ENCODE measurements around the gene ARID5B.

Gene ARID5B

GRCh38 chr10:62085821-62086220 is 184.3 kb downstream of the ARID5B start:
- FAIRE-seq (no peak), DNase-seq (ENCODE audit: insufficient read length, low spot score) (no peak)

- no peak for FAIRE-seq
- no peak for DNase-seq (ENCODE audit: insufficient read length, low spot score)
Observed at GRCh38 chr10:62087329-62087728, 185.8 kb downstream of the ARID5B start.

- no peak for FAIRE-seq
- DNase-seq (ENCODE audit: insufficient read length, low spot score), result no peak
Observed at GRCh38 chr10:62088786-62089185, 187.3 kb downstream of the ARID5B start.

- FAIRE-seq, result no peak
Observed at GRCh38 chr10:62092301-62093030, 191.0 kb downstream of the ARID5B start.

GRCh38 chr10:62093863-62094291 is 192.4 kb downstream of the ARID5B start:
- peak; percentile 64 for DNase-seq (ENCODE audit: insufficient read length, low spot score)
- no peak for FAIRE-seq

More at GRCh38 chr10:62092301-62093030, 191.0 kb downstream of the ARID5B start:
- no peak for DNase-seq (ENCODE audit: insufficient read length, low spot score)

- DNase-seq (ENCODE audit: insufficient read length, low spot score) (no peak), FAIRE-seq (no peak)
Observed at GRCh38 chr10:62095181-62096122, 194.0 kb downstream of the ARID5B start.

GRCh38 chr10:62096256-62096933 is 194.9 kb downstream of the ARID5B start:
- no peak for FAIRE-seq
- DNase-seq (ENCODE audit: insufficient read length, low spot score), result no peak

GRCh38 chr10:62098278-62099121 is 197.0 kb downstream of the ARID5B start:
- no peak for DNase-seq (ENCODE audit: insufficient read length, low spot score)
- FAIRE-seq, result no peak

GRCh38 chr10:62099299-62099698 is 197.8 kb downstream of the ARID5B start:
- no peak for FAIRE-seq
- no peak for DNase-seq (ENCODE audit: insufficient read length, low spot score)

- no peak for FAIRE-seq
- DNase-seq (ENCODE audit: insufficient read length, low spot score), result no peak
Observed at GRCh38 chr10:62103857-62104256, 202.4 kb downstream of the ARID5B start.

- DNase-seq (ENCODE audit: insufficient read length, low spot score) (no peak), FAIRE-seq (no peak)
Observed at GRCh38 chr10:62106929-62107519, 205.5 kb downstream of the ARID5B start.

GRCh38 chr10:62108759-62109586 is 207.5 kb downstream of the ARID5B start:
- no peak for FAIRE-seq
- DNase-seq (ENCODE audit: insufficient read length, low spot score), result no peak

- FAIRE-seq (no peak), DNase-seq (ENCODE audit: insufficient read length, low spot score) (no peak)
Observed at GRCh38 chr10:62109587-62110293, 208.2 kb downstream of the ARID5B start.

GRCh38 chr10:62112300-62112699 is 210.8 kb downstream of the ARID5B start:
- FAIRE-seq, result no peak
- DNase-seq (ENCODE audit: insufficient read length, low spot score), result no peak

GRCh38 chr10:62112963-62113362 is 211.5 kb downstream of the ARID5B start:
- FAIRE-seq (no peak), DNase-seq (ENCODE audit: insufficient read length, low spot score) (no peak)

- FAIRE-seq (no peak), DNase-seq (ENCODE audit: insufficient read length, low spot score) (no peak)
Observed at GRCh38 chr10:62113680-62114079, 212.2 kb downstream of the ARID5B start.

GRCh38 chr10:62115321-62115720 is 213.8 kb downstream of the ARID5B start:
- no peak for FAIRE-seq
- no peak for DNase-seq (ENCODE audit: insufficient read length, low spot score)

- no peak for FAIRE-seq
- no peak for DNase-seq (ENCODE audit: insufficient read length, low spot score)
Observed at GRCh38 chr10:62115842-62116241, 214.3 kb downstream of the ARID5B start.

Data from HTR-8/SVneo (cell line).